ENCODE results near the gene SLC25A21.
"Not testable (repeated sequence)": the region's sequence is repeated elsewhere in the genome, so short reads cannot be mapped to it uniquely, and the experiment has no call there.

The SLC25A21 gene

DNA sequence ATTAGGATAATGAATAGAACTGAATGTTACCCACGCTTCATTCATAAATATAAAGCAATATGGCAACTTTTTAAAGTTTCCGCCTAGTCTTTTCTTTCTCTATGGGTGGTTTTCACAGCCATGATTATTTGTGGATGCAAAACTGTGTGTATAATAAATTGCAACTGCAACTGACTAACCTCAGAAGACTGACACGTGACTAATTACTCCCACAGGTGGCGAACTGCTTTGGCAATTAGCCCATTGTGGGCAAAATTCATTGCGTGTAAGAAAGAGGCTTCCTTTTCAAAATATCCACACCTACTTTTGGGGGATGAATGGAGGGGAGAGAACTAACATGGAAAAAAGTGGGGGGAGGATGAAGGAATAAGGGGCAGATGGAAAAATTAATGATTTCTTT, 79.0 kb downstream of the SLC25A21 start:
- in situ Hi-C loops (cut with MboI; ENCODE audit: low sequenced_read_pairs): no loop called here

DNA sequence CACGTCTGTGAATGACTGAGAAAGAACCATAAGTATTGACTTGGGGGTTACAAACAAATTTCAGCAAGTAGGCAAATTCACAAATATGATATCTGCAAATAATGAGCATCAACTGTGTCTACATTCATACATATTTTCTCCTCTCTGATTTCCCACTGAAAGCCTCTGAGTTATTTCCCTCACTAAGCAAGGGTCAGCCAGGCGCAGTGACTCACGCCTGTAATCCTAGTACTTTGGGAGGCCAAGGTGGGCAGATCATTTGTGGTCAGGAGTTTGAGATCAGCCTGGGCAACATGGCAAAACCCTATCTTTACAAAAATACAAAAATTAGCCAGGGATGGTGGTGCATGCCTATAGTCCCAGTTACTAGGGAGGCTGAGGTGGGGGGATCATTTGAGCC, 80.8 kb downstream of the SLC25A21 start:
- in situ Hi-C loops (cut with MboI; ENCODE audit: low sequenced_read_pairs): no loop called here

DNA sequence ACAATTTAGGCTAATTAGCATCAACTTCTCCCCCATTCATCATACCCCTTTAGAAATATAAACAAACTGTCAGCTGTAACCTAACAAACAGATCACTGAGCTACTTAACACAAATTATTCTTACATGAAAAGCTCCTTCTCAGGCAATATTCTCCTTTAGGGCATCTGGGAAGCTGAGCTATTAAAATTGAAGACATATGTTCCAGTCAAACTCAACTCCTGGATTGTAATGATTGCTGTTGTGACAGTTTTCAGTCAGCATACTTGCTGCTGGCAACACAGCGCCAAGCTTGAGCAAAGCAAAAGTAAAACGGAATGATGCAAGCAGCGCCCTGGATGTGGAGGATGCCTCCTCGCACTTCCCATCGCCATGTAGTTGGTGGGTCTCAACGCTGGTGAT, 82.4 kb downstream of the SLC25A21 start:
- in situ Hi-C loops (cut with MboI; ENCODE audit: low sequenced_read_pairs): no loop called here

DNA sequence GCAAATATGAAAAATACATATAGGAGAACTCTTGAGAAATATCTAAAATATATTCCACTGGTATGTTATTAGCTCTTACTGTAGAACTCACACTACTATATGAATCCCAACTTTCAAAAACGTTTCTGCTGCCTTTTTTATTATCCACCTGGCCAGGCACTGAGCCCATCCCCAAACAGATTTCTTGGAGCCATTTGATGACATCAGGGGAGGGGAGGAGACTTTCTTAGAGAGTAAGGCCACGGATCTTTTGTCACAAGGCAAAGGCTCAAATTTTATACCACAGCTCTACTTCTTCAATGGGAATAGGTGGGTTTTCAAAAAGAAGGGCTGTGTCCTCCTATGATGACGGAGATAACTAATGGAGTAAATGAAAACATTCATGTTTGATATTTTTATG, 83.0 kb downstream of the SLC25A21 start:
- in situ Hi-C loops (cut with MboI; ENCODE audit: low sequenced_read_pairs): no loop called here

DNA sequence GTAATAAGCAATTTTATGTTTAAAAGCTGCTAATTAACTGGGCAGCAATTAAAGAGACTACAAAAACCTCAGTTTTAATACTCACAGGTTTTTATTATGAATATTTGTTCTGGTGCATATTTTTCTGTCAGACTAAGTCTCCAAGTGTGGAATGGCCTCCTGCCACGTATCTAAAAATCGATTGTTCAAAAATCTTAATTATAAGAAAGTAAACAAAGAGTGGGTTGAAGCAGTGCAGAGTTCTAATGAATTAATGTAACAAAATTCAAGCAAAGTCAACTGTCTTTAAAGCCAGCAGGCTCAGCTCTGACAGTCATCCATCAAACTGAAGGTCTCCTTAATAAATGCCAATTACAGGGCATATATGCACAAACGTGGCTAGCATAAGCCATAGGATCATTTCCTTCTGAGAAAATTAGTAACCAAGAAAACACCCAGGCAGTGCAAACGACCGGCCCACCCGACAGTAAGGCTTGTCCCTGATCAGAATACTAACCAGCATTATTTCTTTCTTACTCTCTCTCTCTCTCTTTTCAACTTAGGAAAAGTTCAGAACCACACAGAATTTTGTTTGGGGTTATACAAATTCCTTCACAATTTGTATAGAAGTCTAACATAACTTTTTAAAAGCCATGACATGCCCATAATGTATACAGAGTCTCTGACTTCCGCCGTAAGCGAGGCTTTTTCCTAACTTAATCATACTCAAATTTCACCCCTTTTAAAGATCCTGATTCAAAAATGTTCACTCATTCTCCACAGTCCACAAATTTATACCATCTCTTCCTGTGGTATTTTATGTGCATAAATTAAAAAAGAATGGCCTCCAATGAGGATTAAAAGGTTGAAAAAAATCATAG, 83.8 kb downstream of the SLC25A21 start:
- in situ Hi-C loops (cut with MboI; ENCODE audit: low sequenced_read_pairs): no loop called here

DNA sequence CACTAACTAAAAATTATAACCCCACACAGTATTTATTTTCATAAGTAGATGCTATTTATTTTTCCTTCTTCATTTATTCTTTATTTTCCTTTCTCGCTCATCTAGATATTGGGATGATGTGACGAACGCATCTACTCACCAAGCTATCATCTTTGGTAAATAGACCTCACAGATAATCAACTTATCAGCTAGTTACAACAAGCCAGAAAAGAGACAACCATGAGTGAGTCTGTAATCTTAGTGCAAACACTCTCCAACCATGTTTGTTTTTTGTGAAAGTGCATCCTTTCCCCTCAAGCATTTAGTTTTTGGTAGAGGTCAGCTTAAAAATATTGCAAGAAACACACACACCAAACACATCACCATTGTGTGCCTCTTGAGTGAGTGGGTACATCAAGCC, 84.9 kb downstream of the SLC25A21 start:
- in situ Hi-C loops (cut with MboI; ENCODE audit: low sequenced_read_pairs): no loop called here

DNA sequence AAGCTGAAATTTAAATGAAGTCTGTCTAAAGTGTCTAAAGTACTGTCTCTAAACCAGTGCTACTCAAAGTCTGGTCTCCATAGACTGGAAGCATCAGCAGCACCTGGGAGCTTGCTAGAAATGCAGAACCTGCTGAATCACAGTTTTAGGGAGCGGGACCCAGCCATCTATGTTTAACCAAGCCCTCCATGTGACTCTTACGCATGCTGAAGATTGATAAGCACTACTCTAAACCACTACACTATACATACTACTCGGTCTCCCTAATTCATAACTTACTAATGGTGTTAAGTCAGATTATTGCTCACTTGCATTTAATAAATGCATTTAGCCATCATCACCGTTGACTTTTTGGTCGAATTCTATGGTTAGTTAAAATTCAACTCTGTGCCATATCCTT, 88.8 kb downstream of the SLC25A21 start:
- in situ Hi-C loops (cut with MboI; ENCODE audit: low sequenced_read_pairs): no loop called here

DNA sequence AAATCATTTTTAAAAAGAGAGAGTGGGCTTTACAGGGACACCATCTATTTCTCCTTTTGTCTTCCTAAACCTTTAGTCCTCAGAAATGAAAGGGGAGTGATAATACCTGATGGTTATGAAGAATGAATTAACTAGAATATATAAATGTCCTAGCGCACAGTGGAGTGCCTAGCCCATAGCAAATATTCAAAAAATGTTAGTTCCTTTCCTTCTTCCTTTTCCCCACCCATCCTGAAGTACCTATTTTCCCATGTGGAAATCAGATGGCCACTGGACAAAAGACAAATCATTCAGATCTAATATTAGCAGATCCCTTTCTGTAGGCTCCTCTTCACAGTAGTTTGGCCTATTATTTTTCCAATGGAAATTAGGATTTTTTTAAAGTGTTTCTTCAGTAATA, 90.0 kb downstream of the SLC25A21 start:
- in situ Hi-C loops (cut with MboI; ENCODE audit: low sequenced_read_pairs): no loop called here

DNA sequence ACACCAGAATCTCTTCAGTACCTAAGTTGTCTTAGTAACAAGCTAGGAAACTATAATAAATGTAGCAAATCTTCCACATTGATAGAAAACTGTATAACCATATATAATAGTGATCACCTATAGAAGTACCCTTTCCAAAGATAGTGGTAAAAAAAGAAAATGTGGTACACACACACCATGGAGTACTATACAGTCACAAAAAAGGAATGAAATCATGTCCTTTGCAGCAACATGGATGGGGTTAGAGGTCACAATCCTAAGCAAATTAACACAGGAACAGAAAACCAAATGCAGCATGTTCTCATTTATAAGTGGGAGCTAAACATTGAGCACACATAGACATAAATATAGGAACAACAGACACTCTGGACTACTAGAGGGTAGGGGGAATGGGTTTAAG, 90.5 kb downstream of the SLC25A21 start:
- in situ Hi-C loops (cut with MboI; ENCODE audit: low sequenced_read_pairs): no loop called here

DNA sequence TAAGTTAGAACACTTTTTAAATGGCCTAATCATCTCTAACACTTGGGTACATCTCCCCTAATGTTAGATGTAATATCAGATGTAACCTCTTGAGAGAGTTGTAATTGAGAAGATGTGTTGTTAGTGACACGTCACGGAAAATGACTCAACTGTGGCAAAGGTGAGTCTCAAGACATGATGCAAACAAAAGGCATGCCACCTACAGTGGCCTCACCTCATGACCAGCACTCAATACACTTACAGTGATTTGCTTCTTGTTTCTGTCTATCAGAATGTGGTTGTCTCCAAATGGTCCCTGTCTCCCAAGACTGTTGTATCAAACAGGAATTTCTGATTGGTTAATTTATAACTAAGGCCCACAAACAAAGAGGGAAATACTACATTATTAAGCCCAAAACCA, 91.2 kb downstream of the SLC25A21 start:
- in situ Hi-C loops (cut with MboI; ENCODE audit: low sequenced_read_pairs): no loop called here

DNA sequence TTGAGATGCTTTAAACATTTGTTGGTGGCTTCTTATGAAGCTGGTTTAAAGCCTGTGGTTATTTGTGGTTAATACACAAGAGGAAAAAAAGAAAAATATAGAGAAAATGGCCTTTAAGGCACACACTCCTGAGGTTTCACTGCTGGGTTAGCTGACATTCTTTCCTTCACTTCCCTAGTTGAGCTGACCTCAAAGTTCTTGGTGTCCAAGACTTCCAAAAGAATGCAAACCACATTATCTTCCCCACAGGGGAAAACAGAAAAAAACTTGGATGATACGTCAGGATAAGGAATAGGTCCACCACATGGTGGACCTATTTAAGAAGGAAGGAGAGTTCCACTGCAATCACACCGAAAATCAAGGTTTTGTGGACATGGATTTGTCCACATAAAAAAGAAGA, 94.3 kb downstream of the SLC25A21 start:
- in situ Hi-C loops (cut with MboI; ENCODE audit: low sequenced_read_pairs): no loop called here

DNA sequence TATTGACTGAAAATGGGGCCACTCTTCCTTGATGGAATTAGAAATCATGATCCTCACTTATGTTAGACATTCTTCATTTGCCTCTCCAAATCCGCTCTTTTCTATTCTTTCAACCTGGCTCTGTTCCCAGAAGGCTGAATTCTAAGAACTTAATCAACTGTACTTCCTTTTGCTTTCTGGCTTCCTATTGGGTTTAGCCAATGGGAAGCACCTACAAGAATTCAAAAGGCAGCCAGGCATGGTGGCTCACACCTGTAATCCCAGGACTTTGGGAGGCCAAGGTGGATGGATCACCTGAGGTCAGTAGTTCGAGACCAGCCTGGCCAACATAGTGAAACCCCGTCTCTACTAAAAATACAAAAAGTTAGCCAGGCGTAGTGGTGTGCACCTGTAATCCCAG, 98.1 kb downstream of the SLC25A21 start:
- in situ Hi-C loops (cut with MboI; ENCODE audit: low sequenced_read_pairs): not testable (repeated sequence)

DNA sequence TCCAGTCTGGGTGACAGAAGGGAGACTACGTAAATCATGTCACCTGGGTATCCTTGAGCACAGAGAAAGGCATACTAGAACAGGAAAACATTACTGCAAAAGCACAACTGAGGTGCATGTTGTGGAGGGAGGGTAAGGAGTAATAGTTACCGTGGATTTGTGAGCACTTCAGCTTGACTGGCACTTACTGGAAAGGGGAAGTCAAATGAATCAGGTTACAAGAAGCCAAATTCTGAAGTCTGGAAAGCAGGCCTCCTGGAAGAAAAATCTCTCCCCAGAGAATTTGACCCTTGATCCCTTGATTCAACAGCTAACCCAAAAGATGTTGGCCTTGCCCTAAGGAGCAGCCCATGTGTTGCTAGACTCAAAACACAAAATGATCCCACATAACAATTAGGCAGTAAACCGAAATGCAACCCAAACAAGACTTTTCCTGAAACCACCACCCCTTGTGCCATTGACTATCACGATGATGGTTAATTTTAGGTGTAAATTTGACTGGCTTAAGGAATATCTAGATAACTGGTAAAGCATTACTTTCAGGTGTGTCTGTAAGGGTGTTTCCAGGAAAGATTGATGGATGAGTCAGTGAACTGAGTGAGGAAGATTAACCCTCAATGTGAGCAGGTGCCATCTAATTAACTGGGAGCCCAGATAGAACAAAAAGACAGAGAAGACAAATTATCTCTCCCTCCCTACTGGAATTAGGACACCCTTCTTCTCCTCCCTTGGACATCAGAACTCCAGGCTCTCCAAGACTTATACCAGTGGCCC, 108.8 kb downstream of the SLC25A21 start:
- in situ Hi-C loops (cut with MboI; ENCODE audit: low sequenced_read_pairs): no loop called here

DNA sequence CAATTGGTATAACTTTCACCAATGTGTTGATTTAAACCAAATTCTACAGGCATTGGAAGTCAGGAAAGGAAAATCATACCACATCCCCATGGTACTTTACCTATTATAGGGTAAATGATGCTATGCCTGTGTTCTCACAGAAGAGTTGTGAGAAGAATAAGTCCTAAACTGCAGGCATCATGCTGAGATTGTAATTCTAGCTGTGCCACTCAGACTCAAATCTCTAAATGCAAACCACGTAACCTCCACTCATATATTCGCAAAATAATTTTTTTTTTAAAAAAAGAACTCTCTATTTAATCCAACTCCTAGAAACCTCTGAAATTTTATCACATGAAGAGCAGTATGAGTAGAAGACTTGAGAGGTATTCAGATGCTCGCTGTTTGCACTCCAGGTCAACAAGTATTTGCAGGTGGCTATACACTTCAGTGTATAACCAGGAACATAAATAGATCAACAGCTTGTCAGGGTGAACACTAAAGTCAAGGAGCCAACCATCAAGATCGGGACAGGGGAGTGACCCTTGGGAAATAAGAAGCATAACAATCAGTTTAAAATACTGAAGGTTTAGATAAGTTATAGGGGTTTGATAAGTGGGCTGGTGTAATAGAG, 110.1 kb downstream of the SLC25A21 start:
- in situ Hi-C loops (cut with MboI; ENCODE audit: low sequenced_read_pairs): no loop called here

DNA sequence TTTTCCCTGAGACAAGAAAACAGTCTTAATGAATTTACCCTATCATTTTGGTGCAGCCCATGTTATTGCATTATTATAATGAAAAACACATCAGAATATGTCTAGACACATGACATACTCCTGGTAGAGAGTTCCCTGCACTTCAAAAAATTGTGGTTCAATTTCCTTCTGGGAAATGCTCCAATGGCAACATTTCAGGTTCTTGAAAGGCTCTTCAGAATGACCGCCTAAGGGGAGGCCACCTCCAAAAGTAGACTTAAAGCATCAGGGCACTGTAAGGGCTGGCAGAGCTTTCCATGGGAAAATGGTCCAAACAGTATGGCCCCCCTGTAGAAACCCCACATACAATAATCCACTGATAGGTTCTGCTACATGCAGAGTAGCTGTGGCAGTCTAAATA, 110.7 kb downstream of the SLC25A21 start:
- in situ Hi-C loops (cut with MboI; ENCODE audit: low sequenced_read_pairs): no loop called here

DNA sequence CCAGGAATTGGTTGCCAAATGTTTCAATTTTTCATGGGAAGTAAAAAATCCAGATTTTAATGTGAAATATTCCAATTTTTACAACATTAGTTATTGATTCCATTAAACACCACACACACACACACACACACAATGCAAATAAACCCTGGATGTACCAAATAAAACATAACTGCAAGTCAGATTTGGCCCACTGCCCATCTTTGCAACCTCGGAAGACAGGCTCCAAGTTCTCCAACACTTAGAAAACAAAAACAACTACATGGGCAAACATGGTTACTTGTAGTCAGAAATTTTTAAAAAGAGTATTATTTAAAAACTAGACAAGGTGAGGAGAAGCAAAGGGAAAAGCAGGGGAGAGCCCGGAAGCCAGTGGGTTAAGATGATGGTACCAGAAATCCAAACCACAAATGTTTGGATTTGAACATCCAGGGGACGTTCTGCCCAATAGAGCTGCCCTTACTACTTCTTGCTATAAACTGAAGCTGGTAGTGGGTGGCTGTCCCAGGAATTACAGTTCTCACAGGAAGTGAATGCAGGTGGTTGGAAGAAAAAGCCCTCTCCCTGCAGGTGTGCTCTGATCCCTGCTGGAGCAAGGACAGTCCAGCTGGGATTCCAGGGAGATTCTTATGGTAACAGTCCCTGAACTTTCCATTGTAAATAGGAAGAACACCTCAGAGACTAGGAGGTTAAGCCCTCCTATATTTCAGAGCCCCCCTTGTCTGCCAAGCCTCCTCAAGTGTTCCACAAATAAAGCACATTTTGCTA, 111.7 kb downstream of the SLC25A21 start:
- in situ Hi-C loops (cut with MboI; ENCODE audit: low sequenced_read_pairs): no loop called here

DNA sequence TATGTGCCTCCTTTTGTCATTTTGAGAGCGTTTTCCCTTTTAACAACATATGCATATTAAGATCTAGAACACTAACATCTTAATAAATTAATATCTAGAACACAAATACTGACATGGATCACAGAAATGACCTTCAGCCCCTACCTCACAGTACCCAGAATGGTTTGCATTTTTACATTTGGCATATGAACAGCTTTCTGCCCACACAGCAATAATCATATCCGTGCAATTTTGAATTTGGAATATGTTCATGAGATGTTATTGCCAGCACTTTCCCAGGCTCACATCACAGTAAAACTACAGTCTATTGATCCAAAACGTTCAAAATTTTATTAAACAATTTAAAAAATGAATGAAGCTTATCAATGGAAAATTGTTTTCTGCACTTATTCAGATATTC, 114.6 kb downstream of the SLC25A21 start:
- in situ Hi-C loops (cut with MboI; ENCODE audit: low sequenced_read_pairs): no loop called here

DNA sequence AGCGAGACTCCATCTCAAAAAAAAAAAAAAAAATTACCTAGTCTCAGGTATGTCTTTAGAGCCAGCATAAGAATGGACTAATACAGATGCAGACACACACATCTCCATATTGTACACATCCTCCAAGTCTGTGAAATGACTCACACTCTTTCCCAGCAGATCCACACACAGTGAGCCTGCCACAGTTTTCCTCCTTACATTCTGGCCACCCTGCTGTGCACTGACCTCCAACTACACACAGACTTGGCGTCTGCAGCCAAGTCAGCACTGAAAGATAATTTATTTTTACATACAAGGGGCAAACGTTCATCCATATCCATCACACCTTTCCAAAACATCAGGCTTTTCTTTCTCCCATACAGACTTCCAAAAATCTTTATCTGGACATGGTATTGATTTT, 115.9 kb downstream of the SLC25A21 start:
- in situ Hi-C loops (cut with MboI; ENCODE audit: low sequenced_read_pairs): no loop called here

DNA sequence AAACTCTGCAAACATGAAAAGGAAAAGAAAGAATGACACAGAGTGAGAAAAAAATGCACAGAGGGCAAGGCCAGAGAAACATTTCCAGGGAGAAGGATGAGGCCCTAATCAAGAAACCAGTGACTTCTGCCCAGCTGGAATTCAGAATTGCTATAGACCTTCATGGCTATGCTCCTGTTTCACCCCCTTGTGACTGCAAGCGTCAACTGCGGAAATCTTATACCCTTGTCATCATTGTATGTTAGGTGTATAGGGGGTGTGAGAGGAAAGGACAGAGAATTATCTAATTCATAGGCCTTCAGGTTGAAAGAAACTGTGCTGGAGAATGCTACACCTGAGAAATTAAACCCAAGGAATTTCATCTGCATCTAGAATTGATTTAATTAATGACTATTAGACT, 117.5 kb downstream of the SLC25A21 start:
- in situ Hi-C loops (cut with MboI; ENCODE audit: low sequenced_read_pairs): no loop called here

DNA sequence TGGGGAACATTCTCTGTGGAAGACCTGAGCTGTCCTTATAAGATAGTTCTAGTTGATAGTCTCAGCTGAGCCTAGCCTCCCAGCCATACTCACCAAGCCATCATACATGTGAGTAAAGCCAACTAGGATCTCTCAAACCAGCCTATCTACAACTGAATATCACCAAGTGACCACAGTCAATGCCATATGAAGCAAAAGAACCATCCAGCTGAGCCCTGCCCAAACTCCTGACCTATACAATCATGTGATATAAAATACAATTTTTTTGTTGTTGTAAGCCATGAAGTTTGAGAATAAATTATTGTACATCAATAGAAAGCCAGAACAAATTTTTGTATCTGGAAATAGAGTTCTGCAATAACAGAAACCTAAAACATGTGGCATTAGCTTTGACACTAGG, 118.3 kb downstream of the SLC25A21 start:
- in situ Hi-C loops (cut with MboI; ENCODE audit: low sequenced_read_pairs): no loop called here

DNA sequence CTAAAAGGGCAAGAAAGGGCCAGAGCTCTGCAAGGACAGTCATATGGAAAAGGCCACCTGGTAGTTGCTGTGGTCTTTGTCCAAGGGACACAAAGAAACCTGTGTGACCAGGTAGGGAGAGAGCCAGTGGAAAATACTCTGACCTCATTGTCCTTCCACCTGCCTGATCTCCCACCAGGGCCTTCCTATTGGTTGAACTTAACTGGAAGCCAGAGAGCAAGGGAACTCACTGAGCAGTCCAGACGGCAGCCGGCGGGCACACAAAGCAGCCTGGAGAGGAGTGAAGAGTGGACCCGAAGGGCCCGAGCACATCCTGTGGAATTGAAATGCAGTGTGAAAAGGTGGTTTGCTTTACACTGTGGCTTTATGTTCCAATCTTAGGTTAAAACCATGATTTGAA, 120.7 kb downstream of the SLC25A21 start:
- in situ Hi-C loops (cut with MboI; ENCODE audit: low sequenced_read_pairs): no loop called here
